H9 (cell line): ENCODE data around the gene ZBTB38. TPM values are rescaled to one million over a fixed set of nuclear protein-coding genes. Genes with fewer than 3 reads are reported as not detected.

Experiments
- DNase-seq: peaks from one replicate; pipeline ENCODE4 v3.0.0-alpha.2; 2017
- H2AFZ ChIP-seq: one replicate; pipeline ENCODE4 v1.6.1; 2013; ENCODE audit warnings: mild to moderate bottlenecking, low read length, control low read depth, moderate library complexity
- H2AK5ac ChIP-seq: 2 replicates; pipeline ENCODE4 v1.6.1; 2013; ENCODE audit warnings: low read length, control low read depth, mixed read lengths; ENCODE audit not compliant: insufficient read length
- H2BK120ac ChIP-seq: one replicate; pipeline ENCODE4 v1.6.1; 2013; ENCODE audit warnings: low read depth, mild to moderate bottlenecking, low read length, control low read depth, inconsistent platforms; ENCODE audit not compliant: poor library complexity, severe bottlenecking
- H2BK12ac ChIP-seq: 2 replicates; pipeline ENCODE4 v1.6.1; 2013; ENCODE audit warnings: low read length, control low read depth, mixed read lengths, low read depth; ENCODE audit not compliant: insufficient read length
- H2BK15ac ChIP-seq: 2 replicates; pipeline ENCODE4 v1.6.1; 2013; ENCODE audit warnings: low read depth, low read length, control low read depth
- H2BK20ac ChIP-seq: one replicate; pipeline ENCODE4 v1.6.1; 2013; ENCODE audit warnings: low read depth, mild to moderate bottlenecking, low read length, control low read depth, inconsistent platforms; ENCODE audit not compliant: poor library complexity, severe bottlenecking
- H2BK5ac ChIP-seq: 2 replicates; pipeline ENCODE4 v1.6.1; 2013; ENCODE audit warnings: low read length, control low read depth, mixed read lengths; ENCODE audit not compliant: insufficient read length
- H3K14ac ChIP-seq: 2 replicates; pipeline ENCODE4 v1.6.1; 2013; ENCODE audit warnings: low read length, control low read depth; ENCODE audit not compliant: insufficient read depth
- H3K18ac ChIP-seq: 2 replicates; pipeline ENCODE4 v1.6.1; 2013; ENCODE audit warnings: low read depth, mild to moderate bottlenecking, mixed read lengths, low read length, control low read depth; ENCODE audit not compliant: insufficient read length
- H3K23ac ChIP-seq: 2 replicates; pipeline ENCODE4 v1.6.1; 2013; ENCODE audit warnings: low read length, control low read depth, mixed read lengths, low read depth; ENCODE audit not compliant: insufficient read length
- H3K23me2 ChIP-seq: 2 replicates; pipeline ENCODE4 v1.6.1; 2013; ENCODE audit warnings: low read depth, mild to moderate bottlenecking, mixed read lengths, low read length, control low read depth; ENCODE audit not compliant: insufficient read length, poor library complexity, severe bottlenecking
- H3K27ac ChIP-seq: 2 replicates; pipeline ENCODE4 v1.5.1; 2013; ENCODE audit warnings: low read length, control low read depth, mixed read lengths, low read depth; ENCODE audit not compliant: insufficient read length
- H3K27me3 ChIP-seq: 2 replicates; pipeline ENCODE4 v1.6.1; 2013; ENCODE audit warnings: low read length, control low read depth, inconsistent platforms; ENCODE audit not compliant: insufficient read depth
- H3K4ac ChIP-seq: 2 replicates; pipeline ENCODE4 v1.6.1; 2013; ENCODE audit warnings: low read depth, mild to moderate bottlenecking, control low read depth, inconsistent platforms, low read length, moderate library complexity
- H3K4me1 ChIP-seq: 2 replicates; pipeline ENCODE4 v1.6.1; 2013; ENCODE audit warnings: low read length, control low read depth, inconsistent platforms; ENCODE audit not compliant: insufficient read depth
- H3K4me2 ChIP-seq: 2 replicates; pipeline ENCODE4 v1.6.1; 2013; ENCODE audit warnings: low read length, control low read depth, mixed read lengths; ENCODE audit not compliant: insufficient read length, insufficient read depth
- H3K56ac ChIP-seq: 2 replicates; pipeline ENCODE4 v1.6.1; 2013; ENCODE audit warnings: low read depth, mild to moderate bottlenecking, mixed read lengths, low read length, control low read depth; ENCODE audit not compliant: insufficient read length
- H3K79me1 ChIP-seq: 2 replicates; pipeline ENCODE4 v1.6.1; 2013; ENCODE audit warnings: low read depth, mild to moderate bottlenecking, moderate library complexity, low read length, control low read depth, inconsistent platforms; ENCODE audit not compliant: insufficient read depth, poor library complexity, severe bottlenecking
- H3K79me2 ChIP-seq: 2 replicates; pipeline ENCODE4 v1.6.1; 2013; ENCODE audit warnings: low read length, control low read depth, inconsistent platforms; ENCODE audit not compliant: insufficient read depth
- H3K9ac ChIP-seq: 2 replicates; pipeline ENCODE4 v1.6.1; 2013; ENCODE audit warnings: low read length, control low read depth, mixed read lengths; ENCODE audit not compliant: insufficient read length; ENCODE audit errors: extremely low read depth
- H3K9me3 ChIP-seq: one replicate; pipeline ENCODE4 v1.6.1; 2013; ENCODE audit warnings: low read depth, low read length, inconsistent platforms; ENCODE audit not compliant: control insufficient read depth
- H3T11ph ChIP-seq: one replicate; pipeline ENCODE4 v1.6.1; 2013; ENCODE audit warnings: mild to moderate bottlenecking, low read length, control low read depth, inconsistent platforms
- H4K20me1 ChIP-seq: one replicate; pipeline ENCODE4 v1.6.1; 2013; ENCODE audit not compliant: control insufficient read depth, insufficient read length, insufficient read depth
- H4K5ac ChIP-seq: 2 replicates; pipeline ENCODE4 v1.6.1; 2013; ENCODE audit warnings: low read depth, mild to moderate bottlenecking, mixed read lengths, low read length, control low read depth; ENCODE audit not compliant: insufficient read length
- H4K8ac ChIP-seq: replicated peaks from 2 replicates; pipeline ENCODE4 v1.6.1; 2013; ENCODE audit warnings: low read length, control low read depth, mixed read lengths, low read depth; ENCODE audit not compliant: insufficient read length
- H4K91ac ChIP-seq: 2 replicates; pipeline ENCODE4 v1.6.1; 2013; ENCODE audit warnings: low read depth, mild to moderate bottlenecking, moderate library complexity, mixed read lengths, low read length, control low read depth; ENCODE audit not compliant: insufficient read length
- H3K27ac Mint-ChIP-seq, 3 experiments: 2 replicates in 2 of 3; 3 replicates in 1 of 3; pipeline ENCODE4 v1.8.0; 2020 to 2021; ENCODE audit warnings: mixed read lengths in 3 of 3, mild to moderate bottlenecking in 1 of 3, moderate library complexity in 1 of 3
- H3K27me3 Mint-ChIP-seq: 2 replicates; pipeline ENCODE4 v1.8.0; 2021; ENCODE audit warnings: low read depth, mild to moderate bottlenecking, moderate library complexity, mixed read lengths
- H3K36me3 Mint-ChIP-seq, 3 experiments: 2 replicates in 2 of 3; 3 replicates in 1 of 3; pipeline ENCODE4 v1.8.0; 2020 to 2021; ENCODE audit warnings: low read depth in 3 of 3, mixed read lengths in 3 of 3; ENCODE audit not compliant: insufficient read depth in 1 of 3
- H3K4me1 Mint-ChIP-seq, 2 experiments: 2 replicates each; pipeline ENCODE4 v1.8.0; 2020; ENCODE audit warnings: mixed read lengths in 2 of 2
- H3K4me3 Mint-ChIP-seq, 2 experiments: 2 replicates in 1 of 2; 3 replicates in 1 of 2; pipeline ENCODE4 v1.8.0; 2020 to 2021; ENCODE audit warnings: mild to moderate bottlenecking in 2 of 2, mixed read lengths in 2 of 2, moderate library complexity in 1 of 2
- H3K9me3 Mint-ChIP-seq, 2 experiments: 2 replicates in 1 of 2; 3 replicates in 1 of 2; pipeline ENCODE4 v1.8.0; 2020; ENCODE audit warnings: mild to moderate bottlenecking in 2 of 2, mixed read lengths in 2 of 2, moderate library complexity in 1 of 2
- WGBS: extraction: QIAGEN DNeasy Blood & Tissue Kit; methylation state at CpG from one replicate; pipeline ENCODE4 v1.1.7; 2013; ENCODE audit warnings: missing lambda C conversion rate, low lambda C conversion rate, mixed read lengths; ENCODE audit not compliant: insufficient read length; ENCODE audit errors: extremely low coverage; 5-methylcytosine and 5-hydroxymethylcytosine counted together
- total RNA-seq: library from RNA; stranded (reverse); gene quantifications from 2 replicates; pipeline ENCODE4 v1.2.1, GENCODE V29; 2021
- TF ChIP-seq, protein P1 (sequence below): fragments of 200-600 bp; sonication (generic); conservative IDR thresholded peaks from 3 replicates; pipeline ENCODE4 v1.8.0; 2021; ENCODE audit warnings: antibody characterized with exemption, mild to moderate bottlenecking

Gene ZBTB38
- total RNA-seq, 1 experiment from 2014 or later: 14.6 TPM

DNA sequence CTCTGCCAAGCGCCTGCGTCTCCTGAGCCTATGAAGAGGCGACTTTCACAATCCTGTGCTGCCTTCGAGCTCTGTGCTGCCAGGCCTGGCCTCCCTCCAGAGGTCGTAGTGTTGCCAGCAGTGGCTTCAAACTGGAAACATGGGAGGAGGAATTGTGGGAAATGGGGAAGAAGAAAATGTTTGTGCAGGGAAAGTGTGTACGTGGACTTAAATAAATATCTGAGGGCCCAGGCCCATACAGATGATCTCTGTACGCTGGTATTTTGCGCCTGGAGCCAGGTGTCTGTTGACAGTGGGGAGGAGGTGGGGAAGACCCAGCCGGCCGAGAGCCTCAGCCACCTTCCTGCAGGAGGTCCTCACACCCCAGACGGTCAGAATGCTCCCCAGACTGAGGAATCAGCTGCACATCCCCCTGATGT lies 44.6 kb downstream of the ZBTB38 start:
- Histone ChIP-seq H3K4me2 (no peak overlapping the region), H3K23me2 (no peaks in the 10 kb centered on the region), H2BK20ac (no peak overlapping the region), H3K79me1 (no peaks in the 10 kb centered on the region), H3K14ac (no peak overlapping the region; the same call in 1 of the 2 replicates), H3K27me3 (peaks cover 4% of the 10 kb centered on the region; the same call in 1 of the 2 replicates), H4K8ac (no peak overlapping the region), H4K91ac (no peak overlapping the region), H3K9ac (no peak overlapping the region), H2AFZ (no peak overlapping the region), H3K79me2 (no peaks in the 10 kb centered on the region), H2BK120ac (no peak overlapping the region), H3K9me3 (no peaks in the 10 kb centered on the region), H2BK15ac (no peak overlapping the region), H2AK5ac (no peak overlapping the region), H3K56ac (no peak overlapping the region), H3K4me1 (no peaks in the 10 kb centered on the region), H3K18ac (no peak overlapping the region), H3K27ac (no peak overlapping the region), H3K23ac (no peak overlapping the region), H3K4ac (no peak overlapping the region), H3T11ph (no peak overlapping the region), H4K5ac (no peak overlapping the region), H4K20me1 (no peaks in the 10 kb centered on the region), H2BK12ac (no peak overlapping the region), H2BK5ac (no peak overlapping the region)
- WGBS: no CpG with 5 or more reads among the region's 11 CpGs
- H3K36me3 Mint-ChIP-seq: peaks cover 0 to 7% (median 6%) of the 10 kb centered on the region in 3 experiments; a peak in 3 of 7 replicates
- TF ChIP-seq, protein P1, sequence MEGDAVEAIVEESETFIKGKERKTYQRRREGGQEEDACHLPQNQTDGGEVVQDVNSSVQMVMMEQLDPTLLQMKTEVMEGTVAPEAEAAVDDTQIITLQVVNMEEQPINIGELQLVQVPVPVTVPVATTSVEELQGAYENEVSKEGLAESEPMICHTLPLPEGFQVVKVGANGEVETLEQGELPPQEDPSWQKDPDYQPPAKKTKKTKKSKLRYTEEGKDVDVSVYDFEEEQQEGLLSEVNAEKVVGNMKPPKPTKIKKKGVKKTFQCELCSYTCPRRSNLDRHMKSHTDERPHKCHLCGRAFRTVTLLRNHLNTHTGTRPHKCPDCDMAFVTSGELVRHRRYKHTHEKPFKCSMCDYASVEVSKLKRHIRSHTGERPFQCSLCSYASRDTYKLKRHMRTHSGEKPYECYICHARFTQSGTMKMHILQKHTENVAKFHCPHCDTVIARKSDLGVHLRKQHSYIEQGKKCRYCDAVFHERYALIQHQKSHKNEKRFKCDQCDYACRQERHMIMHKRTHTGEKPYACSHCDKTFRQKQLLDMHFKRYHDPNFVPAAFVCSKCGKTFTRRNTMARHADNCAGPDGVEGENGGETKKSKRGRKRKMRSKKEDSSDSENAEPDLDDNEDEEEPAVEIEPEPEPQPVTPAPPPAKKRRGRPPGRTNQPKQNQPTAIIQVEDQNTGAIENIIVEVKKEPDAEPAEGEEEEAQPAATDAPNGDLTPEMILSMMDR: no peak
- H3K9me3 Mint-ChIP-seq: no peaks in the 10 kb centered on the region
- peak overlapping the region; percentile 7 to 75 (median 42); a peak in 3 of 7 replicates for H3K27ac Mint-ChIP-seq
- no peak for DNase-seq
- no peak overlapping the region for H3K4me3 Mint-ChIP-seq
- H3K4me1 Mint-ChIP-seq: peaks cover 20 to 27% of the 10 kb centered on the region in 2 experiments
- H3K27me3 Mint-ChIP-seq: peaks cover 15% of the 10 kb centered on the region
